ENCODE results near the gene ZCCHC17. TPM values are rescaled to one million over a fixed set of nuclear protein-coding genes. Genes with fewer than 3 reads are reported as not detected.

The ZCCHC17 gene
- total RNA-seq, 1 experiment from 2014 or later = 42.0 TPM

- no peak overlapping the region for H3K27ac Mint-ChIP-seq
- H3K27me3 Mint-ChIP-seq (ENCODE audit: low read depth) = no peaks in the 10 kb centered on the region
- no peaks in the 10 kb centered on the region for H3K9me3 Mint-ChIP-seq
- TF ChIP-seq, protein P1, sequence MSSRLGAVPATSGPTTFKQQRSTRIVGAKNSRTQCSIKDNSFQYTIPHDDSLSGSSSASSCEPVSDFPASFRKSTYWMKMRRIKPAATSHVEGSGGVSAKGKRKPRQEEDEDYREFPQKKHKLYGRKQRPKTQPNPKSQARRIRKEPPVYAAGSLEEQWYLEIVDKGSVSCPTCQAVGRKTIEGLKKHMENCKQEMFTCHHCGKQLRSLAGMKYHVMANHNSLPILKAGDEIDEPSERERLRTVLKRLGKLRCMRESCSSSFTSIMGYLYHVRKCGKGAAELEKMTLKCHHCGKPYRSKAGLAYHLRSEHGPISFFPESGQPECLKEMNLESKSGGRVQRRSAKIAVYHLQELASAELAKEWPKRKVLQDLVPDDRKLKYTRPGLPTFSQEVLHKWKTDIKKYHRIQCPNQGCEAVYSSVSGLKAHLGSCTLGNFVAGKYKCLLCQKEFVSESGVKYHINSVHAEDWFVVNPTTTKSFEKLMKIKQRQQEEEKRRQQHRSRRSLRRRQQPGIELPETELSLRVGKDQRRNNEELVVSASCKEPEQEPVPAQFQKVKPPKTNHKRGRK (CRISPR knock-in tag; IDR thresholded peaks at IDR 0.05; ENCODE audit: borderline replicate concordance) = no peak
- ChIA-PET CTCF (interaction anchor here (0.7 to 3.0 kb wide), 4 partner anchors 95 to 223 kb away, joined by 3 to 20 read pairs (median 4); no protein-coding TSS in a partner anchor), POLR2A (no interaction called here)
- no peak overlapping the region for H3K4me3 Mint-ChIP-seq
- H3K4me1 Mint-ChIP-seq = no peaks in the 10 kb centered on the region
- ATAC-seq (no peak), DNase-seq (ENCODE audit: low spot score) (no peak)
- H3K36me3 Mint-ChIP-seq = peaks cover 8% of the 10 kb centered on the region
Observed at GRCh38 chr1:31326461-31326860, 29.6 kb downstream of the ZCCHC17 start.

DNA sequence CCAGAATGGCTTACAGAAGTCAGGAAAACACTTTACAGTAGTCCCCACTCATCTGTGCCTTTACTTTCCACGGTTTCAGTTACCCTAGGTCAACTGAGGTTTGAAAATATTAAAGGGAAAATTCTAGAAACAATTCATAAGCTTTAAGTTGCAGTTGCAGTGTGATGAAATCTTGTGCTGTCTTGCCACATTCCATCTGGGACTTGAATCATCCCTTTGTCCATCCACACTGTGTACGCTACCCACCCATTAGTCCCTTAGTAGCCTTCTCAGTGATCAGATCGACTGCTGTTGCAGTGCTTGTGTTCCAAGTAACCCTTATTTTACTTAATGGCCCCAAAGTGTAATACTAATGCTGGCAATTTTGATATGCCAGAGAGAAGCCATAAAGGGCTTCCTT is 30.5 kb downstream of the ZCCHC17 start:
- Mint-ChIP-seq H3K27ac (no peak overlapping the region), H3K4me3 (no peak overlapping the region), H3K27me3 (ENCODE audit: low read depth) (no peaks in the 10 kb centered on the region), H3K36me3 (peaks cover 4% of the 10 kb centered on the region), H3K4me1 (no peaks in the 10 kb centered on the region), H3K9me3 (no peaks in the 10 kb centered on the region)
- TF ChIP-seq SOX15 (CRISPR knock-in tag; IDR thresholded peaks at IDR 0.05) = no peak
- TF ChIP-seq MXD4 (CRISPR knock-in tag; IDR thresholded peaks at IDR 0.05; ENCODE audit: borderline replicate concordance) = no peak
- no peak for TF ChIP-seq ATF6 (CRISPR knock-in tag; IDR thresholded peaks at IDR 0.05)
- TF ChIP-seq, protein P2, sequence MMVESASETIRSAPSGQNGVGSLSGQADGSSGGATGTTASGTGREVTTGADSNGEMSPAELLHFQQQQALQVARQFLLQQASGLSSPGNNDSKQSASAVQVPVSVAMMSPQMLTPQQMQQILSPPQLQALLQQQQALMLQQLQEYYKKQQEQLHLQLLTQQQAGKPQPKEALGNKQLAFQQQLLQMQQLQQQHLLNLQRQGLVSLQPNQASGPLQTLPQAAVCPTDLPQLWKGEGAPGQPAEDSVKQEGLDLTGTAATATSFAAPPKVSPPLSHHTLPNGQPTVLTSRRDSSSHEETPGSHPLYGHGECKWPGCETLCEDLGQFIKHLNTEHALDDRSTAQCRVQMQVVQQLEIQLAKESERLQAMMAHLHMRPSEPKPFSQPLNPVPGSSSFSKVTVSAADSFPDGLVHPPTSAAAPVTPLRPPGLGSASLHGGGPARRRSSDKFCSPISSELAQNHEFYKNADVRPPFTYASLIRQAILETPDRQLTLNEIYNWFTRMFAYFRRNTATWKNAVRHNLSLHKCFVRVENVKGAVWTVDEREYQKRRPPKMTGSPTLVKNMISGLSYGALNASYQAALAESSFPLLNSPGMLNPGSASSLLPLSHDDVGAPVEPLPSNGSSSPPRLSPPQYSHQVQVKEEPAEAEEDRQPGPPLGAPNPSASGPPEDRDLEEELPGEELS (CRISPR knock-in tag; IDR thresholded peaks at IDR 0.05) = no peak
- no peak for TF ChIP-seq SP1 (CRISPR knock-in tag; conservative IDR thresholded peaks at IDR 0.05)
- no peak for TF ChIP-seq PRRX2 (CRISPR knock-in tag; IDR thresholded peaks at IDR 0.05)
- no peak for TF ChIP-seq NFATC4 (CRISPR knock-in tag; IDR thresholded peaks at IDR 0.05)
- no peak for TF ChIP-seq SMAD4 (CRISPR knock-in tag; IDR thresholded peaks at IDR 0.05)
- TF ChIP-seq ZNF317 (CRISPR knock-in tag; IDR thresholded peaks at IDR 0.05; ENCODE audit: borderline replicate concordance, low read depth) = no peak
- no peak for TF ChIP-seq FOXJ3 (CRISPR knock-in tag; IDR thresholded peaks at IDR 0.05; ENCODE audit: borderline replicate concordance)
- TF ChIP-seq E2F4 (CRISPR knock-in tag; IDR thresholded peaks at IDR 0.05; ENCODE audit: borderline replicate concordance, low read depth) = no peak
- TF ChIP-seq ZNF425 (CRISPR knock-in tag; conservative IDR thresholded peaks at IDR 0.05) = no peak
- TF ChIP-seq ZNF263 (CRISPR knock-in tag; IDR thresholded peaks at IDR 0.05; ENCODE audit: low read depth) = no peak
- no peak for TF ChIP-seq ZBTB21 (CRISPR knock-in tag; IDR thresholded peaks at IDR 0.05; ENCODE audit: borderline replicate concordance)
- TF ChIP-seq, protein P3, sequence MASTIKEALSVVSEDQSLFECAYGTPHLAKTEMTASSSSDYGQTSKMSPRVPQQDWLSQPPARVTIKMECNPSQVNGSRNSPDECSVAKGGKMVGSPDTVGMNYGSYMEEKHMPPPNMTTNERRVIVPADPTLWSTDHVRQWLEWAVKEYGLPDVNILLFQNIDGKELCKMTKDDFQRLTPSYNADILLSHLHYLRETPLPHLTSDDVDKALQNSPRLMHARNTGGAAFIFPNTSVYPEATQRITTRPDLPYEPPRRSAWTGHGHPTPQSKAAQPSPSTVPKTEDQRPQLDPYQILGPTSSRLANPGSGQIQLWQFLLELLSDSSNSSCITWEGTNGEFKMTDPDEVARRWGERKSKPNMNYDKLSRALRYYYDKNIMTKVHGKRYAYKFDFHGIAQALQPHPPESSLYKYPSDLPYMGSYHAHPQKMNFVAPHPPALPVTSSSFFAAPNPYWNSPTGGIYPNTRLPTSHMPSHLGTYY (CRISPR knock-in tag; IDR thresholded peaks at IDR 0.05) = no peak
- TF ChIP-seq, protein P4, sequence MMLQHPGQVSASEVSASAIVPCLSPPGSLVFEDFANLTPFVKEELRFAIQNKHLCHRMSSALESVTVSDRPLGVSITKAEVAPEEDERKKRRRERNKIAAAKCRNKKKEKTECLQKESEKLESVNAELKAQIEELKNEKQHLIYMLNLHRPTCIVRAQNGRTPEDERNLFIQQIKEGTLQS (CRISPR knock-in tag; conservative IDR thresholded peaks at IDR 0.05) = no peak
- CTCF ChIA-PET = interaction anchor here (1.0 to 3.0 kb wide), 3 partner anchors 31 to 222 kb away, joined by 3 to 20 read pairs (median 4); partner anchors contain the start of genes SNRNP40 and ZCCHC17
- POLR2A ChIA-PET = no interaction called here
- ATAC-seq (no peak; the same call in 1 of the 2 replicates), DNase-seq (ENCODE audit: low spot score) (no peak)

Measured in WTC11 (cell line).